Stimulated activated naive CD8-positive, alpha-beta T cell treated with anti-CD3 and anti-CD28 coated beads, Interleukin-15, amount 100 ng/mL, for 72 hours (primary cell): ENCODE results near the gene DNAJC13.
"Not testable (repeated sequence)": the region's sequence is repeated elsewhere in the genome, so short reads cannot be mapped to it uniquely, and the experiment has no call there.

Experiments used
- ATAC-seq: fragments of 150-1000 bp; cut with Tn5 transposase; 2 replicates; pipeline ENCODE4 v1.10.0; 2021; ENCODE audit warnings: mild to moderate bottlenecking, moderate library complexity
- DNase-seq, 2 donors: peaks; one replicate each; pipeline ENCODE4 v3.0.0; 2021 to 2022
- H3K27ac Mint-ChIP-seq, 2 donors: one replicate each; pipeline ENCODE4 v1.8.0; 2022; ENCODE audit warnings: mild to moderate bottlenecking in 2 of 2, mixed read lengths in 2 of 2, moderate library complexity in 2 of 2
- H3K27me3 Mint-ChIP-seq: one replicate; pipeline ENCODE4 v1.8.0; 2022; ENCODE audit warnings: mixed read lengths
- H3K4me1 Mint-ChIP-seq: one replicate; pipeline ENCODE4 v1.8.0; 2022; ENCODE audit warnings: mild to moderate bottlenecking, mixed read lengths
- H3K4me3 Mint-ChIP-seq, 2 donors: one replicate each; pipeline ENCODE4 v1.8.0; 2022; ENCODE audit warnings: mild to moderate bottlenecking in 2 of 2, mixed read lengths in 2 of 2, moderate library complexity in 1 of 2
- H3K9me3 Mint-ChIP-seq, 2 donors: one replicate each; pipeline ENCODE4 v1.8.0; 2022; ENCODE audit warnings: mixed read lengths in 2 of 2

Gene DNAJC13

GRCh38 chr3:132396255-132396654 lies 21.0 kb upstream of the DNAJC13 start:
- Mint-ChIP-seq H3K4me3 (no peak overlapping the region), H3K27me3 (peaks cover 3% of the 10 kb centered on the region), H3K9me3 (no peaks in the 10 kb centered on the region), H3K4me1 (no peaks in the 10 kb centered on the region), H3K27ac (no peak overlapping the region)
- ATAC-seq (no peak), DNase-seq (no peak)

GRCh38 chr3:132396776-132397175 lies 20.5 kb upstream of the DNAJC13 start:
- H3K4me3 Mint-ChIP-seq, H3K9me3 Mint-ChIP-seq, H3K4me1 Mint-ChIP-seq, DNase-seq, ATAC-seq, H3K27me3 Mint-ChIP-seq, H3K27ac Mint-ChIP-seq: not testable (repeated sequence)

GRCh38 chr3:132399054-132399929 lies 18.0 kb upstream of the DNAJC13 start:
- ATAC-seq: peak; percentile 68
- DNase-seq: peak in 1 of 2 donors; percentile 27
- no peaks in the 10 kb centered on the region for H3K9me3 Mint-ChIP-seq
- no peak overlapping the region for H3K27ac Mint-ChIP-seq
- H3K4me1 Mint-ChIP-seq: no peaks in the 10 kb centered on the region
- H3K27me3 Mint-ChIP-seq: peaks cover 8% of the 10 kb centered on the region
- H3K4me3 Mint-ChIP-seq: no peak overlapping the region

GRCh38 chr3:132401255-132401654 lies 16.0 kb upstream of the DNAJC13 start:
- ATAC-seq: no peak
- H3K9me3 Mint-ChIP-seq: no peaks in the 10 kb centered on the region
- no peak for DNase-seq
- H3K27me3 Mint-ChIP-seq: peaks cover 8% of the 10 kb centered on the region
- H3K27ac Mint-ChIP-seq: no peak overlapping the region
- no peak overlapping the region for H3K4me3 Mint-ChIP-seq
- H3K4me1 Mint-ChIP-seq: no peaks in the 10 kb centered on the region

- H3K4me1 Mint-ChIP-seq: no peaks in the 10 kb centered on the region
- no peaks in the 10 kb centered on the region for H3K9me3 Mint-ChIP-seq
- H3K27me3 Mint-ChIP-seq: peaks cover 8% of the 10 kb centered on the region
- H3K4me3 Mint-ChIP-seq: no peak overlapping the region
- H3K27ac Mint-ChIP-seq: no peak overlapping the region
- ATAC-seq (no peak), DNase-seq (no peak)
Measured at GRCh38 chr3:132404276-132404675, 13.0 kb upstream of the DNAJC13 start.

- H3K4me3 Mint-ChIP-seq: no peak overlapping the region
- ATAC-seq (no peak), DNase-seq (no peak)
- no peaks in the 10 kb centered on the region for H3K9me3 Mint-ChIP-seq
- no peaks in the 10 kb centered on the region for H3K4me1 Mint-ChIP-seq
- peaks cover 8% of the 10 kb centered on the region for H3K27me3 Mint-ChIP-seq
- H3K27ac Mint-ChIP-seq: no peak overlapping the region
Measured at GRCh38 chr3:132405188-132405587, 12.1 kb upstream of the DNAJC13 start.

GRCh38 chr3:132405609-132406299 lies 11.5 kb upstream of the DNAJC13 start:
- Mint-ChIP-seq H3K4me3 (no peak overlapping the region), H3K27me3 (peaks cover 8% of the 10 kb centered on the region), H3K9me3 (no peaks in the 10 kb centered on the region), H3K27ac (no peak overlapping the region), H3K4me1 (no peaks in the 10 kb centered on the region)
- no peak for ATAC-seq
- DNase-seq: no peak

GRCh38 chr3:132406587-132406986 lies 10.7 kb upstream of the DNAJC13 start:
- no peaks in the 10 kb centered on the region for H3K9me3 Mint-ChIP-seq
- no peak for ATAC-seq
- H3K27ac Mint-ChIP-seq: no peak overlapping the region

GRCh38 chr3:132407025-132407424 lies 10.3 kb upstream of the DNAJC13 start:
- DNase-seq (no peak), ATAC-seq (no peak)
- Mint-ChIP-seq H3K9me3 (no peaks in the 10 kb centered on the region), H3K27ac (no peak overlapping the region), H3K27me3 (no peaks in the 10 kb centered on the region), H3K4me1 (no peaks in the 10 kb centered on the region), H3K4me3 (no peak overlapping the region)

More at GRCh38 chr3:132406587-132406986, 10.7 kb upstream of the DNAJC13 start:
- Mint-ChIP-seq H3K4me3 (no peak overlapping the region), H3K4me1 (no peaks in the 10 kb centered on the region), H3K27me3 (peaks cover 1% of the 10 kb centered on the region)
- no peak for DNase-seq

- H3K27ac Mint-ChIP-seq: no peak overlapping the region
- ATAC-seq (no peak), DNase-seq (no peak)
- H3K4me3 Mint-ChIP-seq: no peak overlapping the region
- no peaks in the 10 kb centered on the region for H3K9me3 Mint-ChIP-seq
- no peaks in the 10 kb centered on the region for H3K27me3 Mint-ChIP-seq
- H3K4me1 Mint-ChIP-seq: peaks cover 13% of the 10 kb centered on the region
Measured at GRCh38 chr3:132414841-132415240, 2.5 kb upstream of the DNAJC13 start.

- H3K27me3 Mint-ChIP-seq: no peaks in the 10 kb centered on the region
- no peaks in the 10 kb centered on the region for H3K9me3 Mint-ChIP-seq
- DNase-seq (no peak), ATAC-seq (no peak)
- peak overlapping the region; percentile 95 to 99 for H3K4me3 Mint-ChIP-seq
- H3K4me1 Mint-ChIP-seq: peaks cover 24% of the 10 kb centered on the region
- no peak overlapping the region for H3K27ac Mint-ChIP-seq
Measured at GRCh38 chr3:132416161-132416560, 1.1 kb upstream of the DNAJC13 start.

GRCh38 chr3:132417695-132418411 lies 551 bp downstream of the DNAJC13 start:
- Mint-ChIP-seq H3K9me3 (no peaks in the 10 kb centered on the region), H3K4me1 (peaks cover 24% of the 10 kb centered on the region), H3K4me3 (peak overlapping the region; percentile 95 to 99)

GRCh38 chr3:132418916-132419315 lies 1.6 kb downstream of the DNAJC13 start:
- DNase-seq: no peak
- Mint-ChIP-seq H3K9me3 (no peaks in the 10 kb centered on the region), H3K27me3 (no peaks in the 10 kb centered on the region), H3K4me3 (peak overlapping the region; percentile 95 to 99), H3K4me1 (peaks cover 24% of the 10 kb centered on the region), H3K27ac (peak overlapping the region in 1 of 2 donors; percentile 95)
- ATAC-seq: no peak

More at GRCh38 chr3:132417695-132418411, 551 bp downstream of the DNAJC13 start:
- no peaks in the 10 kb centered on the region for H3K27me3 Mint-ChIP-seq
- DNase-seq (no peak), ATAC-seq (peak; percentile 66)
- H3K27ac Mint-ChIP-seq: peak overlapping the region; percentile 95 to 99

- no peak overlapping the region for H3K4me3 Mint-ChIP-seq
- H3K4me1 Mint-ChIP-seq: peaks cover 32% of the 10 kb centered on the region
- ATAC-seq (no peak), DNase-seq (no peak)
- no peak overlapping the region for H3K27ac Mint-ChIP-seq
- no peaks in the 10 kb centered on the region for H3K27me3 Mint-ChIP-seq
- no peaks in the 10 kb centered on the region for H3K9me3 Mint-ChIP-seq
Measured at GRCh38 chr3:132421832-132422231, 4.5 kb downstream of the DNAJC13 start.

GRCh38 chr3:132422531-132422930 lies 5.2 kb downstream of the DNAJC13 start:
- DNase-seq (no peak), ATAC-seq (no peak)
- Mint-ChIP-seq H3K27ac (no peak overlapping the region), H3K9me3 (no peaks in the 10 kb centered on the region), H3K27me3 (no peaks in the 10 kb centered on the region), H3K4me1 (peaks cover 32% of the 10 kb centered on the region), H3K4me3 (no peak overlapping the region)
